GM18519 (cell line): ENCODE data around the gene CAP1.
A peak's percentile ranks its signal among the peaks of the same experiment; 100 is the strongest.
"Not testable (repeated sequence)": the region's sequence is repeated elsewhere in the genome, so short reads cannot be mapped to it uniquely, and the experiment has no call there.

Experiments used
- ATAC-seq: cut with Tn5 transposase; IDR thresholded peaks from one replicate; pipeline ENCODE4 v1.9.1; 2021; ENCODE audit warnings: mild to moderate bottlenecking, moderate library complexity; ENCODE audit not compliant: unreplicated experiment, low FRiP score

CAP1 gene

GRCh38 chr1:40058097-40058452 lies 17.5 kb downstream of the CAP1 start:
- ATAC-seq = no peak

GRCh38 chr1:40058453-40059337 lies 18.2 kb downstream of the CAP1 start:
- no peak for ATAC-seq

- no peak for ATAC-seq
These were observed 18.9 kb downstream of the CAP1 start for GRCh38 chr1:40059338-40059959.

- no peak for ATAC-seq
These were observed 19.6 kb downstream of the CAP1 start for GRCh38 chr1:40059960-40060750.

GRCh38 chr1:40064797-40065499 lies 24.4 kb downstream of the CAP1 start:
- peak; percentile 62 for ATAC-seq

GRCh38 chr1:40067023-40067422 lies 26.5 kb downstream of the CAP1 start:
- no peak for ATAC-seq

- ATAC-seq = no peak
These were observed 27.3 kb downstream of the CAP1 start for GRCh38 chr1:40067851-40068250.

GRCh38 chr1:40072142-40072541 lies 31.6 kb downstream of the CAP1 start:
- no peak for ATAC-seq

GRCh38 chr1:40073062-40073461 lies 32.5 kb downstream of the CAP1 start:
- no peak for ATAC-seq

- no peak for ATAC-seq
These were observed 34.7 kb downstream of the CAP1 start for GRCh38 chr1:40075266-40075665.

GRCh38 chr1:40076895-40077312 lies 36.4 kb downstream of the CAP1 start:
- no peak for ATAC-seq

- no peak for ATAC-seq
These were observed 38.2 kb downstream of the CAP1 start for GRCh38 chr1:40078512-40079333.

- ATAC-seq = no peak
These were observed 39.4 kb downstream of the CAP1 start for GRCh38 chr1:40079774-40080400.

- ATAC-seq = no peak
These were observed 41.3 kb downstream of the CAP1 start for GRCh38 chr1:40081871-40082270.

- not testable (repeated sequence) for ATAC-seq
These were observed 44.2 kb downstream of the CAP1 start for GRCh38 chr1:40084750-40085149.

GRCh38 chr1:40090652-40091355 lies 50.3 kb downstream of the CAP1 start:
- ATAC-seq = no peak

GRCh38 chr1:40092241-40092640 lies 51.7 kb downstream of the CAP1 start:
- no peak for ATAC-seq

GRCh38 chr1:40092706-40093639 lies 52.4 kb downstream of the CAP1 start:
- ATAC-seq = no peak
